Right atrium auricular region (tissue), 2 donors: ENCODE measurements around the gene SCFD2. TPM values are rescaled to one million over a fixed set of nuclear protein-coding genes. Genes with fewer than 3 reads are reported as not detected.
A peak's percentile ranks its signal among the peaks of the same experiment; 100 is the strongest.

Source experiments
- DNase-seq: peaks from one replicate; pipeline ENCODE4 v3.0.0-alpha.2; 2019; ENCODE audit warnings: low spot score
- H3K27ac ChIP-seq, 2 donors: fragments of 200-600 bp; sonication (generic); 1 replicate in 1 of 2; 2 replicates in 1 of 2; pipeline ENCODE4 v1.5.1; 2016 to 2019
- H3K27me3 ChIP-seq, 2 donors: fragments of 200-600 bp; sonication (generic); one replicate each; pipeline versions ENCODE4 v1.5.1 to v1.6.0; 2017 to 2019
- H3K36me3 ChIP-seq: fragments of 200-600 bp; sonication (generic); one replicate; pipeline ENCODE4 v1.5.1; 2016
- H3K4me1 ChIP-seq, 2 donors: fragments of 200-600 bp; sonication (generic); one replicate each; pipeline versions ENCODE4 v1.5.1 to v1.6.0; 2017 to 2019
- H3K4me3 ChIP-seq, 2 donors: fragments of 200-600 bp; sonication (generic); 1 replicate in 1 of 2; 2 replicates in 1 of 2; pipeline ENCODE4 v1.5.1; 2017 to 2019; ENCODE audit warnings: mild to moderate bottlenecking in 1 of 2, moderate library complexity in 1 of 2
- H3K9me3 ChIP-seq, 2 donors: fragments of 200-600 bp; sonication (generic); one replicate each; pipeline ENCODE4 v1.5.1; 2019
- CTCF ChIP-seq, 2 donors: fragments of 200-600 bp; sonication (generic); IDR thresholded peaks; one replicate each; pipeline ENCODE4 v1.5.1; 2019; ENCODE audit warnings: antibody characterized with exemption in 2 of 2
- total RNA-seq, 2 donors: library from RNA; depleted of rRNA; stranded (reverse); fragments of >200 nt; gene quantifications; one replicate each; pipeline ENCODE4 v1.1.0, GENCODE V29; 2016

The SCFD2 gene
- total RNA-seq, 2 donors from 2014 or later, result 8.1 to 9.4 TPM

GRCh38 chr4:52982255-52982945, 383.5 kb downstream of the SCFD2 start:
- no peak overlapping the region for H3K27ac ChIP-seq
- no peaks in the 10 kb centered on the region for H3K9me3 ChIP-seq
- TF ChIP-seq CTCF (IDR thresholded peaks at IDR 0.05), result peak; percentile 43 to 81
- H3K36me3 ChIP-seq, result no peaks in the 10 kb centered on the region
- peaks cover 0 to 18% of the 10 kb centered on the region in 2 donors for H3K4me1 ChIP-seq
- H3K27me3 ChIP-seq, result no peaks in the 10 kb centered on the region
- DNase-seq, result no peak
- H3K4me3 ChIP-seq, result no peak overlapping the region

DNA sequence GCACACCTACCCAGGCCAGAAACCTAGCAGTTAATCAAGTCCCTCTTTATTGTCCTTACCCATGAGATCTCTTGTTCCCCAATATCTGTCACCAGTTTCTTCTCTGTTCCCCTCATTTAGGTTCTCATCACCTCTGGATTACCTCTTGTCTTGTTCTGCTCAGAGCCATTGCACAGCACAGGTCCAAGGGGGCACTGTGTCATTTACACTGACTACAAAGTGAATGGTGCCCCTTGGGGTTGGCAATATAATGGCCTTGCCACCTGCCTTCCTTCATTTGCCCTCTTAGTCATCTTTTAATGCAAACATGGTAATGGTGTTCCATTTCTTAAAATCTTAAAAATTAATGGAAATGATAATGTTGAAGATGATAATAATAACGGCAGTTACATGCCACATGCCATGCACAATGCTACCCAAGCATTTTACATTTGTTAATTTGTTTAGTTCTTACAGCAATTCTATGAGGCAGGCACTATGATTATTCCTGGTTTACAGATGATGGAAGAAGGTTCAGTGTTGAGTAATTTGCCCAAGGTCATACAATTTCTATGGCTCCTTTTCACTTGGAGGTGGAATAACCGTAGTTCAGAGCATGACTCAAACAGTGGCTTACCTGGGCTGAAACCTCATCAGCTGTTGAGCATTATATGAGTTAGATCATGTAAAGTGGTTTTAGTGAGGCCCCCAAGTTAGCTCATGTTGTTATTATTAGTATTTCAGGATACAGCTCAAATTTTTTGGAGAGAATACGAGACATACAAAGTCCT, 385.9 kb downstream of the SCFD2 start:
- H3K27me3 ChIP-seq, result no peaks in the 10 kb centered on the region
- no peak overlapping the region for H3K4me3 ChIP-seq
- peaks cover 0 to 23% of the 10 kb centered on the region in 2 donors for H3K4me1 ChIP-seq
- DNase-seq, result no peak
- no peak overlapping the region for H3K27ac ChIP-seq
- no peak for TF ChIP-seq CTCF (IDR thresholded peaks at IDR 0.05)
- H3K36me3 ChIP-seq, result no peaks in the 10 kb centered on the region
- H3K9me3 ChIP-seq, result no peaks in the 10 kb centered on the region

DNA sequence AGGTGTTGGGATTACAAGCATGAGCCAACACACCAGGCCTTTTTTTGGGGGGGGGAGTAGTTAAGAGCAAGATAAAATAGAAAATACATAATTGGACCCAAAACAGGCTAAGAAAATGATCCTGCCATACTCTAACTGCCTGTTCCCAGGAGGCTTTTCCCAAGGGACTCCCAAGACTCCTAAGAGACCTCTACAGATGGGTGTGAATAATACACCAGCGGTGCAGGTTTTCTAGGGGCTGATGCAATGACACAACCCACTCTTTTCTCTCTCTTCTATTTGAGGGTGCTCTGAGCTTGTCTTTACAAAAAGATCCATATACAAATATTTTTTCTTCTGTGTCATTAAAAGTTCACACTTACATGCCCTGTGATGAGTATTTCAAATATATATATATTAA, 386.8 kb downstream of the SCFD2 start:
- no peak for TF ChIP-seq CTCF (IDR thresholded peaks at IDR 0.05)
- Histone ChIP-seq H3K4me3 (no peak overlapping the region), H3K9me3 (no peaks in the 10 kb centered on the region), H3K36me3 (no peaks in the 10 kb centered on the region), H3K27ac (no peak overlapping the region), H3K4me1 (peaks cover 0 to 20% of the 10 kb centered on the region in 2 donors), H3K27me3 (no peaks in the 10 kb centered on the region)
- DNase-seq, result no peak

DNA sequence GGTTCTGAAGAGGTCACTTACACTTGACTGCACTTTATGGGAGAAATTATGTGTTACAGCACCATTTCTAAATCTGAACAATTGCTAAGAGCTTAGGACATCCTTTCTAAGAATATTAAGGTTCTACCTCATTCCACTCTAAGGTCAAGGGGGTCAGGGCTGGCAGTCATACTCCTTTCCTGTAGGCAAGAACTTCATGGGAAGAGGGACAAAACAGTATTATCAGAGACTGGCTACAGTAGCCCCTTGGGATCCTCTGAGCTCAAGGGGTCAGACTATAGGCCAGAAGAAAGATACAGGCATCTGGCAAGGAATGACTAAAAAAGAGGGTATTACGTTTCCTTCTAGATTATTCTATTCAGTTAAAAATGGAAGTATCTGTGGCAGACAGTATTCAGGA, 388.6 kb downstream of the SCFD2 start:
- Histone ChIP-seq H3K9me3 (no peaks in the 10 kb centered on the region), H3K36me3 (no peaks in the 10 kb centered on the region), H3K4me3 (no peak overlapping the region), H3K4me1 (peaks cover 0 to 6% of the 10 kb centered on the region in 2 donors), H3K27me3 (no peaks in the 10 kb centered on the region), H3K27ac (no peak overlapping the region)
- no peak for DNase-seq
- no peak for TF ChIP-seq CTCF (IDR thresholded peaks at IDR 0.05)

DNA sequence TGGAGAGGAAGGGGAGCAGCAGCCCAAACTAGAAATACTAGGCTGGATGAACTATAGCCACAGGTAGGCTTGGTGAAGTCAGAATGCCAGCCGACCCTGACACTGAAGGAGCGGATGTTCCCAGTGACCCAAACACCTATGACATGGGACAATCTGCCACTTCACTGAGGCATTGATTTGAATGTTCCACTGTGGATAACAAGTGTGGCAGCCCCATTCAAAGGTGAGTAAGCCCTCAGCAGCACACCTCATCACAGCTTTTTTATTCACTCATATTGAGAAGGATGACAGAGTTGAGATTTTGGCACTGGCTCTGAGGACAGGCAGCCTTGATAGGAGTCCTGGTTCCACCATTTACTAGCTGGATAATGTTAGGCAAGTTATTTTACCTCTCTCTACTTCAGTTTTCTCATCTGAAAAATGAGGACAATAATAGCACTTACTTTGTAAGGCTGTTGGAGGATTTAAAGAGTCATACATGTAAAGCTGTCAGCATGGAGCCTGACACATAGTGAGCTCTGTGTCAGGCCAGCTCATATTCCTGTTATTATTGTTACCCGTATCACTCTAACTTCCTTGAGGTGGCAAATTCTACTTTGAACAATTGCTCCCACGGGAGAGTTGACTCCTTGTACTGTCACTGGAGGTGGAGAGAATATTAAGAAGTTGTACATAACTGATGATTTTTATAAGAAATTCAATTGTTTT, 389.2 kb downstream of the SCFD2 start:
- Histone ChIP-seq H3K36me3 (no peaks in the 10 kb centered on the region), H3K9me3 (no peaks in the 10 kb centered on the region), H3K27me3 (no peaks in the 10 kb centered on the region), H3K4me1 (peaks cover 0 to 6% of the 10 kb centered on the region in 2 donors), H3K27ac (no peak overlapping the region), H3K4me3 (no peak overlapping the region)
- no peak for TF ChIP-seq CTCF (IDR thresholded peaks at IDR 0.05)
- no peak for DNase-seq
